Measurements from ENCODE around the gene BOK. TPM values are rescaled to one million over a fixed set of nuclear protein-coding genes. Genes with fewer than 3 reads are reported as not detected.
A peak's percentile ranks its signal among the peaks of the same experiment; 100 is the strongest.

The BOK gene
- total RNA-seq, 6 experiments from 2014 or later: 50.1 to 119 (median 90.5) TPM

DNA sequence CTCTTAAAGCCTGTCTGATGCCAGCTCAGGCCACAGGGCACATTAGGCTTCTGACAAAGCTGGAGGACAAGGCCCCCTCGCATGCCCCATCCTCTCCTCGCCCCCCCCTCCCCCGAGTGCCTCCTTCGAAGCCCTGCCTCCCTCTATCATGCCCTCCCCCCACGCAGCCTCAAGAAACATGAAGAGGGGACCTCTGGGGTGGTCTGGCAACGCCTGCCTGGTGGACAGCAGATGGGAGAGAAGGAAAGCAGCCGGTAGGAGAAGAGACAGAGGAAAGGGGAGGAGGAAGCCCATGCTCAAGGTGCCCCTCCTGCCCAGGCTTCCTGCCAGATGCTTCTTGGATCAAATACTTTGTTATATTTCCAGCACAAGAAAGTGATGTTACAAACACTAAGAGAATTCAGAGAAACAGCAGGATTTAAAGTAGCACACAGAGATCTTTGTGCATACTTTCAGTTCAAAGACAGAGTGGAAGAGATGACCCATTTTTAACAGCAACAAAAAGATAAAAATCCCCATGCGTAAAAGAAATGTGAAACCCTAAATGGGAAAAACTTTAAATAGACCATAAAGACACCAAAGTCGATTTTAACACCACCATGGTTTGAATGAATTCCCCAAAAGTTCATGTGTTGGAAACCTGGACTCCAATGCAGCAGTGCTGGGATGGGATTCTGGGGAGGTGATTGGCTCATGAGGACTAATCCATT is 19.0 kb downstream of the BOK start:
- WGBS (ENCODE audit: insufficient coverage, low coverage, low lambda C conversion rate, missing lambda C conversion rate): 42% methylated on average over 5 of the region's 9 CpGs
- peak in 1 of 4 donors; percentile 2 for ATAC-seq

DNA sequence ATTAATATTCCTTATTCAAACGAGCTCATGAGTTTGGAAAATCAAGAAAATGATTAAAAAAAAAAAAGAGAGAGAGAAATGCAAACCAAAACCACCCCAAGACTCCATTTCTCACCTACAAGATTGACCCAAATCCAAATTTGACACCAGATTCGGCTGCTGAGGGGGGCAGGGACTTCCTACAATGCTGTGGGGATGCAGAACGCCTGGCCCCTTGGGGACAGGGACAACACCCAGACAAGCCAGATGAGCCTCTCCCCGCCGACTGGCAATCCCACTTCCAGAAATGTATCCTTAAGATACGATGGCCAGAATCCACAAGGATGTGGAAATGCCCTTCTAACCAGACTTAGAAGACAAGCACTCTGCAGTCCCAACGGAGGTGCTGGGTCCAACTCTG is 20.7 kb downstream of the BOK start:
- no peak for ATAC-seq

More for the DNA sequence above, 19.0 kb downstream of the BOK start:
- intact Hi-C loops (cut with DNase I): no loop called here
- H3K4me3 ChIP-seq: no peak overlapping the region
- H3K36me3 ChIP-seq: peaks cover 0 to 8% (median 4%) of the 10 kb centered on the region in 4 donors
- DNase-seq: peak in 1 of 3 donors; percentile 44
- H3K27me3 ChIP-seq: no peaks in the 10 kb centered on the region
- no peak overlapping the region for H3K27ac ChIP-seq
- H3K4me1 ChIP-seq: peaks cover 0 to 9% (median 0%) of the 10 kb centered on the region in 4 donors
- H3K9me3 ChIP-seq: no peaks in the 10 kb centered on the region
- TF ChIP-seq CTCF (IDR thresholded peaks at IDR 0.05) (no peak), POLR2A (IDR thresholded peaks at IDR 0.05) (no peak)

GRCh38 chr2:241582328-241582727 is 23.8 kb downstream of the BOK start:
- intact Hi-C loops (cut with DNase I): no loop called here
- DNase-seq (no peak), ATAC-seq (no peak)
- 94% methylated on average over 8 of the region's 8 CpGs for WGBS (ENCODE audit: insufficient coverage, low coverage, low lambda C conversion rate, missing lambda C conversion rate)
- no peaks in the 10 kb centered on the region for H3K27me3 ChIP-seq
- TF ChIP-seq CTCF (IDR thresholded peaks at IDR 0.05) (no peak), POLR2A (IDR thresholded peaks at IDR 0.05) (no peak)
- H3K9me3 ChIP-seq: peaks cover 0 to 11% (median 6%) of the 10 kb centered on the region in 4 donors
- no peak overlapping the region for H3K4me3 ChIP-seq
- peaks cover 0 to 12% (median 1%) of the 10 kb centered on the region in 4 donors for H3K36me3 ChIP-seq
- no peak overlapping the region for H3K27ac ChIP-seq
- peaks cover 0 to 9% (median 0%) of the 10 kb centered on the region in 4 donors for H3K4me1 ChIP-seq

More for the DNA sequence above, 20.7 kb downstream of the BOK start:
- peaks cover 0 to 8% (median 1%) of the 10 kb centered on the region in 4 donors for H3K36me3 ChIP-seq
- H3K4me1 ChIP-seq: peaks cover 0 to 9% (median 0%) of the 10 kb centered on the region in 4 donors
- intact Hi-C loops (cut with DNase I): no loop called here
- no peaks in the 10 kb centered on the region for H3K27me3 ChIP-seq
- TF ChIP-seq POLR2A (IDR thresholded peaks at IDR 0.05): no peak
- TF ChIP-seq CTCF (IDR thresholded peaks at IDR 0.05): no peak
- no peak overlapping the region for H3K4me3 ChIP-seq
- DNase-seq: no peak
- H3K9me3 ChIP-seq: no peaks in the 10 kb centered on the region
- H3K27ac ChIP-seq: no peak overlapping the region
- 80% methylated on average over 3 of the region's 7 CpGs for WGBS (ENCODE audit: insufficient coverage, low coverage, low lambda C conversion rate, missing lambda C conversion rate)

- H3K9me3 ChIP-seq: peaks cover 0 to 14% (median 6%) of the 10 kb centered on the region in 4 donors
- no peaks in the 10 kb centered on the region for H3K27me3 ChIP-seq
- ATAC-seq (no peak), DNase-seq (no peak)
- H3K4me3 ChIP-seq: no peak overlapping the region
- H3K27ac ChIP-seq: no peak overlapping the region
- intact Hi-C loops (cut with DNase I): no loop called here
- H3K36me3 ChIP-seq: peaks cover 0 to 12% (median 1%) of the 10 kb centered on the region in 4 donors
- TF ChIP-seq POLR2A (IDR thresholded peaks at IDR 0.05): no peak
- no peak for TF ChIP-seq CTCF (IDR thresholded peaks at IDR 0.05)
- H3K4me1 ChIP-seq: peaks cover 0 to 9% (median 0%) of the 10 kb centered on the region in 4 donors
- 100% methylated on average over 3 of the region's 4 CpGs for WGBS (ENCODE audit: insufficient coverage, low coverage, low lambda C conversion rate, missing lambda C conversion rate)
These were observed 24.3 kb downstream of the BOK start for GRCh38 chr2:241582806-241583205.
